ENCODE measurements around the gene CWF19L2. TPM values are rescaled to one million over a fixed set of nuclear protein-coding genes. Genes with fewer than 3 reads are reported as not detected.

CWF19L2 gene
- total and polyA plus RNA-seq, 2 of the 8 experiments (the other 6 are each of a cell fraction or from before 2014, with no cell fraction given) = 2.2 to 16.6 TPM

DNA sequence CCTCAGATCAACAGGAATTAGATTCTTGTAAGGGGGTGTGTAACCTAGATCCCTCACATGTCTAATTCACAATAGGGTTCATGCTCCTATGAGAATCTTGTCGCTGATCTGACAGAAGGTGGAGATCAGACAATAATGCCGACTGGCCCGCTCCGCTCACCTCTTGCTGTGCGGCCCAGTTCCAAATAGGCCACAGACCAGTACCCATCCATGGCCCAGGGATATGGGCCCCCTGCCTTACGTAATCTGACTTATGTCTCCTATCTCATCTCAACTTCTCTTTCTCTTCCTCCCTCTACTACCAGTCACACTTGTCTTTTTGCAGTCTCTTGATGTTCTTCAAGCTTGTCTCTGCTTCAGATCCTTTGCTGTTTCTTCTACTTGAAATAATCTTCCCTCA is 70.0 kb downstream of the CWF19L2 start:
- Histone ChIP-seq H3K36me3 (ENCODE audit: control insufficient read depth in 2 of 4, insufficient read depth in 4 of 4, low read length in 3 of 4) (peaks cover 0 to 24% (median 3%) of the 10 kb centered on the region in 4 experiments; a peak in 2 of 8 replicates), H4K8ac (ENCODE audit: extremely low read depth, insufficient read depth, low read length) (no peak overlapping the region), H3K27me3 (replicated peaks in 1 of 4; ENCODE audit: control insufficient read depth in 3 of 4, extremely low read depth in 1 of 4, insufficient read depth in 3 of 4, low read length in 3 of 4) (no peaks in the 10 kb centered on the region), H3K9ac (replicated peaks in 1 of 4; ENCODE audit: extremely low read depth in 1 of 4, low read depth in 3 of 4, low read length in 3 of 4) (no peak overlapping the region), H3K79me1 (ENCODE audit: low read depth, low read length) (no peaks in the 10 kb centered on the region), H2BK20ac (ENCODE audit: low read length) (no peak overlapping the region), H2BK15ac (ENCODE audit: low read length) (no peak overlapping the region), H3K18ac (ENCODE audit: extremely low read depth, low read length) (no peak overlapping the region), H3K9me3 (ENCODE audit: insufficient read depth in 2 of 2, low read depth in 1 of 2, low read length in 1 of 2) (no peaks in the 10 kb centered on the region), H3K4me3 (ENCODE audit: extremely low read depth in 1 of 4, insufficient read depth in 2 of 4, low read depth in 3 of 4, low read length in 4 of 4) (no peak overlapping the region), H3K23me2 (ENCODE audit: low read depth, low read length) (no peaks in the 10 kb centered on the region), H3K4ac (replicated peaks; ENCODE audit: insufficient read length, low read depth, low read length) (no peak overlapping the region), H3K4me1 (replicated peaks in 1 of 4; ENCODE audit: control insufficient read depth in 3 of 4, insufficient read depth in 4 of 4, low read length in 3 of 4) (no peaks in the 10 kb centered on the region), H3K4me2 (ENCODE audit: insufficient read depth in 1 of 2, low read depth in 2 of 2, low read length in 2 of 2) (no peak overlapping the region), H3K14ac (ENCODE audit: insufficient read length) (no peak overlapping the region), H2BK5ac (ENCODE audit: low read depth, low read length) (no peak overlapping the region), H3K79me2 (ENCODE audit: control insufficient read depth in 1 of 2, insufficient read depth in 2 of 2, low read length in 2 of 2) (no peaks in the 10 kb centered on the region), H2AK5ac (ENCODE audit: low read depth, low read length) (no peak overlapping the region), H2BK12ac (ENCODE audit: low read depth, low read length) (no peak overlapping the region), H3K56ac (replicated peaks; ENCODE audit: insufficient read length, low read depth, low read length) (no peak overlapping the region), H4K91ac (replicated peaks; ENCODE audit: insufficient read length, low read length) (no peak overlapping the region), H2AFZ (ENCODE audit: low read length) (no peak overlapping the region), H3K27ac (ENCODE audit: low read depth, low read length) (no peak overlapping the region), H4K5ac (ENCODE audit: insufficient read length, low read depth, low read length) (no peak overlapping the region), H2BK120ac (replicated peaks; ENCODE audit: low read depth, low read length) (no peak overlapping the region), H3K23ac (ENCODE audit: insufficient read length) (no peak overlapping the region), H4K20me1 (replicated peaks in 1 of 2; ENCODE audit: control insufficient read depth in 1 of 2, insufficient read depth in 2 of 2, low read length in 2 of 2) (peaks cover 0 to 2% of the 10 kb centered on the region in 2 experiments)
- no peak for FAIRE-seq
- 93% methylated on average over 6 of the region's 6 CpGs; no CpG with 5 or more reads in 1 of the 2 experiments for WGBS, 2 experiments (ENCODE audit: extremely low coverage in 1 of 2, insufficient coverage in 1 of 2, insufficient read length in 1 of 2, insufficient replicate concordance in 2 of 2, low coverage in 1 of 2, low lambda C conversion rate in 2 of 2, missing lambda C conversion rate in 1 of 2)
- CTCF ChIA-PET (ENCODE audit: partially characterized antibody) = interaction anchor here (1.0 kb wide), 1 partner anchor 301 kb away, joined by 3 read pairs; no protein-coding TSS in a partner anchor
- POLR2A ChIA-PET (ENCODE audit: partially characterized antibody) = interaction anchor here (0.9 kb wide), 1 partner anchor 9 kb away, joined by 3 read pairs; no protein-coding TSS in a partner anchor
- no peak for DNase-seq (ENCODE audit: low read depth in 1 of 2, low spot score in 2 of 2)
- TF ChIP-seq NRF1 (IDR thresholded peaks at IDR 0.05; ENCODE audit: low read depth, low read length) = no peak
- TF ChIP-seq CBX5 (IDR thresholded peaks at IDR 0.05; ENCODE audit: low read depth, low read length) = no peak
- no peak for TF ChIP-seq SP2 (IDR thresholded peaks at IDR 0.05; ENCODE audit: low read length)
- no peak for TF ChIP-seq ASH2L (IDR thresholded peaks at IDR 0.05; ENCODE audit: low read length)
- no peak for TF ChIP-seq JUN (IDR thresholded peaks at IDR 0.05; ENCODE audit: low read depth, low read length)
